NCI-H1694 treated with DMSO at 0.1 percent for 48 hours (cell line): ENCODE results near the gene FAM200C.
A peak's percentile ranks its signal among the peaks of the same experiment; 100 is the strongest.

Source experiments
- DNase-seq: peaks from one replicate; lab custom pipeline; 2025; lab: John Stamatoyannopoulos, UW

FAM200C gene

GRCh38 chr5:160419458-160420330, 19.8 kb upstream of the FAM200C start:
- no peak for DNase-seq

- peak; percentile 76 for DNase-seq
Observed at GRCh38 chr5:160418561-160419457, 19.0 kb upstream of the FAM200C start, which contains the start of gene SLU7. TSS of gene SLU7 (minus strand) at chr5:160419081. CDS start at chr5:160415294, 3,787 bp downstream.

- no peak for DNase-seq
Observed at GRCh38 chr5:160398806-160399205, 1.0 kb downstream of the FAM200C start.

DNA sequence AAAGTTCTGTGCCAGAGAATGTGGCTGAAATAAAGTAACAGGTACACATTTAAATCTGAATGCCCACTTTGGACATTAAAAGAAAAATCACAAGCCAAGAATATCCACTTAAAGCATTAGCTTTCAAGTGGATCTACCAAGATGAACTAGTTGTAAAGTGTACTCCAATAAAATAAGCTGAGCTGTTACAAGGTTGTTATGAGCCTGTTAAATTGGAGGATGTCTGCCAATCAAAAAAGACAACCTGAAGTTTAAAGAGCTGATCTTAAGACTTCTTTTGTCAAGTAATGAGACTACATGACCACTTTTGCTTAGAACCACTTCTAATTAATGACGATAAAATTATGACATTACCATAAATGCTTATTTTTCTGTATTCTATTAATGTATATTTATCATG, 2.4 kb downstream of the FAM200C start:
- DNase-seq, result no peak

GRCh38 chr5:160395111-160395510, 4.7 kb downstream of the FAM200C start:
- DNase-seq, result no peak

DNA sequence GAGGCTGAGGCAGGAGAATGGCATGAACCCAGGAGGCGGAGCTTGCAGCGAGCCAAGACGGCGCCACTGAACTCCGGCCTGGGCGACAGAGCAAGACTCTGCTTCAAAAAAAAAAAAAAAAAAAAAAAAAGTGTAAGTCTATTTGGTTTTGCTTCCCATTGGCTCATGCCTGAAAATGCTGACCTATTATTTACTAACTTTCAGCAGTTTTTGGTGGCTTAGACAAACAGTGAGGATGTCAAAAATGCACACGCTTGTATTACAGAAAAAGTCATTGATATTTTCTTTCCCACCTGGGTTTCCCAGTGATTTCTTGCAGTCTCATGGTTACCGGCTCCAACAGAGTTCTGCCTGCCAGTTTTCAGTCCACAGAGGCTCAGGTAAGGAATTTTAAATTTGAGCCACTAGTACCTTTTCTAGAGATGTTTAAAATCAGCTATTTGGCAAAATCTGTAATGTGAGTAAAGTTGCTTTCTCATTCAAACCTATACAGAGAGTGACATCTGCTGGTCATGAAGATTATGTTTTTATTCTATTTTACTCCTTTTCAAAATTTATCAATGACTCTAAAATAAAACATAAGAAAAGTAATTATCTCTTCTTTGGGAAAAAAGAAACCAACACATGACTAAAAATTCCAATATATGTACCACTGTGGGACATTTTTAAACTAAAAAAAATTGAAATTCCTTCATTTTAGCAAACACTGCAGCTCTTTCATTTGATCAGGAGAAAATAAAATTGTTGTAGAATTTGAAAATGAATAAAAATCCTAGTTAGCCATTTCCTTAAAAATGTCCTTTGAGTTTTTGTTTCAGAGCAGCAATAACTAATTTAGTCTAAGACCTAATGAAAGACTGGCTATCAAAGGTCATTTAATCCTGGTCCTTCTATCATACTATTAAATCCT, 8.8 kb downstream of the FAM200C start:
- DNase-seq, result peak; percentile 42

- DNase-seq, result no peak
Observed at GRCh38 chr5:160387445-160387844, 12.4 kb downstream of the FAM200C start.

GRCh38 chr5:160385496-160385895, 14.4 kb downstream of the FAM200C start:
- DNase-seq, result no peak

- DNase-seq, result no peak
Observed at GRCh38 chr5:160384681-160385080, 15.2 kb downstream of the FAM200C start.

DNA sequence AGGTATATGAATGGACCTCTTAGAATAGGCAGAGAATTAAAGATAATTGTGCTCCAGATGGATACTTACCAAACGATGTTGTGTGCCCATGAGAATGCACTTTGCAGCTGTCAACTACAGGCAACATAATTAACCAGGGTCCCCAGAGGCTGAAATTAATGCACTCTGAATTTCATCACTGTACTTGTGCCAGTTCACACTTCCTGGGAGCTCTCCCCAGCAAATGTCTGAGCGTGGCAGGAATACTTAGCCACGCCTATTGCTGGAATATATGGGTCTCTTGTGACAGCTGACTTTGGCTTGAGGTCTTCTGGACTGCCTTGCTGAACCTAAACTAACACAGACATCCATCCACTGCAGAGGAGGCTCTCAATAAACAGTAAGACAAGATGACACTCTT, 17.5 kb downstream of the FAM200C start:
- peak; percentile 57 for DNase-seq

DNA sequence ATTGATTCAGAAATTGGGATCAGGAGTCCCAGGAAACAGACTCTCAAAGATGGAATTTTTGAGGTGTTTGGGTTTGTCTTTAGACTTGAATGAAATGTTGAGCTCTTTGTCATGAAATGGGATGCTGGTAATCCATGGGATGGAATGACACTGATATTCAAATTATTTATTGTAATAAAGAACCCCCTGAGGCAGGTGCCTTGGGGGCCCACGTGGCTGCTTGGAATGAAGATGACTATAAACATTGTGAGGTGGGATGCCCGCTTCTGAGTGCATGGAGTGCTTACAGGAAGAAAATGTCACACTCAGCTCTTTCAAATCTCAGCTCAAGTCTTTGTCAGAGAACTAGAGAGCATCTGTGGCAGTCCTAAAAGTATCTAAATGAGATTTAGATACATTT, 19.8 kb downstream of the FAM200C start:
- no peak for DNase-seq

DNA sequence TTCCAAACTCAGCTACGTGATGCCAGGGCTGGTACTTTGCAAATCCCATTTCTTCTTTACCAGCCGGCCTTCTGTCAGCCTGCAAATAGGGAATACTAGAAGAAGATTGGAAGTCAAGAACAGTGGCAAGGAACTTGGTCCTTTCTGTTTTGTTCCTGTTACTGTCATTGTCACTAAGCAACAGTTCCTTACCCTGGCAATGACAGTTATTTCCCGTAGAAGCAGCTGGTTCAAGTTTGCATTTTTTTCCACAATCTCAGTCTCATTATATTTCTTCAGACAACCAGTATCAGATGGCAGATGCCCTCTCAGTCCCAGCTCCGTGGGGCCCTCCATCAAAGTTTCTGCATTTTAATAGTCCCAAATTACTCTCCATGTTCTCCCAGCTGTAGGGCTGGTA, 20.3 kb downstream of the FAM200C start:
- no peak for DNase-seq

DNA sequence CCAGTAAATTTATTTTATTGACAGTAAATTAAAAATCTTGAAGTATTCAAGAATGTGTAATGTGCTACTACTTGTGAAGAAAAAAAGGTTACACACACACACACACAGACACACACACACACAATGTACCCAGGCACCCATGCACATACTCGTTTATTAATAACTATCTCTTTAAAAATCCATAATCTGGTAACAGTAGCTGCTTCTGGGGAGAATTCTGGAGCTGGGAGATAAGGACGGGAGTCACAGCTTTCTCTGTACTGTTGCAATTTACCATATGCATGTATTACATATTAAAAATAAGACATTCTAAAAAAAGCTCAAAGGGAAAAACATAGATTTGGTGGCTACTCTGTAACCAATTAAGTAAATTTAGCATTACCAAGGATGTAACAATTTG, 21.5 kb downstream of the FAM200C start:
- no peak for DNase-seq

- no peak for DNase-seq
Observed at GRCh38 chr5:160377651-160378050, 22.2 kb downstream of the FAM200C start.

DNA sequence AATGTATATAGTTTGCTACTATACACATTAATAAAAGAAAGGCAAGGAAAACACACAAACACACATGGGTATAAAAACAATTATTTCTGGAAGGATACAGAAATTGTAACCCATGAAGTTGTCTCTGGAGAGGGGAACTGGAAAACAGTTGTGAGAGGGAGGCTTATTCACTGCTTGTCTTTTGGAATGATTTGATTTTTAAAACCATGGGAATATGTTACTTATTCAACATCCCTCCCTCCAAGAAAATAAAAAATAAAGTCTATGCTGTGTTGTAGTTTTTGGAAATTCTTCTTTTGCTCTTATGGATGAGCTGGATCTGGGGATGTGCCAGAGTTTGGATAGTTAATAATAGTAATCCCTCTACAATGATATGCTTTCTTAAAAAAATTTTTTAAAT, 23.4 kb downstream of the FAM200C start:
- DNase-seq, result no peak

DNA sequence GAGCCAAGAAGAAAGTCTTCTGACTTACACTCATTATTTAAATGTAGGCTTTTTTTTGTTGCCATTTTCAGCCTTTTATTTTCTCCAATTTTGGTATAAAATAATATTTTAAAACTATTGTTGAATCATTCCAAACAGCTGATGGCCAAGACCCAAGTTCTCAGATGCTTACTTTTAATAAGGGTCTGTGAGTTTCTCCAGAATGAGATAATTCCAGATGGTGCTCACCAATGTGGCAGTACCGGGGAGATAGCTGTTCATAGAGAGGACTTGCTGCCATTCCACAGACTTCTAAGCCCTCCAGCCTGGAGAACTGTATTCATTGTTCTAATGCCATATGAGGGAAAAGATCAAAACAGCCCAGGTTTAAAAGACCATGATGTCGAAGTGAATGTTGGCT, 24.2 kb downstream of the FAM200C start:
- DNase-seq, result no peak

- DNase-seq, result no peak
Observed at GRCh38 chr5:160375166-160375565, 24.7 kb downstream of the FAM200C start.

- no peak for DNase-seq
Observed at GRCh38 chr5:160371294-160371693, 28.6 kb downstream of the FAM200C start.

GRCh38 chr5:160370713-160371034, 29.2 kb downstream of the FAM200C start:
- DNase-seq, result no peak

DNA sequence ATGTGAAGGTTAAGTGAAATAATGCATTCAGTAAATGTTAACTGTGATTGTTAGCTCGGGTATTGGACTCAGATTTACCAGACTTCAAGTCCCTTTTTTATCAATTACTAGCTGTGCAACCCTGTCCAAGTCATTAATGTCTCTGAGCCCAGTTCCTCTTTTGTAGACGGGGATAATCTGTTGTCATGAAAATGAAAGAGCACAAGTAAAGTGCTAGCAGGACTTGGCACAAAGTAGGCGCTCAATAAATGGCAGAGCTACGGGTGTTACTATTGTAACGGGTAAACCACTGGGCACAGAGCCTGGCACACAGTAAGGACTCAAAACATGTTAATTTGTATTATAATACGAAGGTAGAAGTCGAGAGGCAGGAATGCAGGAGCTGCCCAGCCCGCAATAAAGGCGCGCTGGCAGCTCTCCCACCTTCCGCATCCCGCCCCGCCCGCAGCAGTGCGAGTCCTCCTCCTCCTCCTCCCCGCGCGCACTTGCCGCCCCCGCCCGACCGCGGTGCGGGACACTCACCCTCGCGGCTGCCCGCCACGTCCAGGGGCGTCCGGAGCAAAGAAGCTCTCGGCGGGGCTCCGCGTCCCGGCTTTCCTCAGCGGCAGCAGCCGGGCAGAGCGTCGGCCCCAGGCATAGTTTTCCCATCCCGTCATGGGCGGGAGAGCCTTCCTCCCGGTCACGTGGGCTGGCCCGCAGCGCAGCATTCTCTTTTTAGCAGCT, 29.7 kb downstream of the FAM200C start, which contains the start of gene C1QTNF2:
TSS of gene C1QTNF2 (minus strand) at position 637 of the 723 bp plus-strand sequence. CDS start 15,615 bp downstream, outside the sequence.
- DNase-seq, result no peak

DNA sequence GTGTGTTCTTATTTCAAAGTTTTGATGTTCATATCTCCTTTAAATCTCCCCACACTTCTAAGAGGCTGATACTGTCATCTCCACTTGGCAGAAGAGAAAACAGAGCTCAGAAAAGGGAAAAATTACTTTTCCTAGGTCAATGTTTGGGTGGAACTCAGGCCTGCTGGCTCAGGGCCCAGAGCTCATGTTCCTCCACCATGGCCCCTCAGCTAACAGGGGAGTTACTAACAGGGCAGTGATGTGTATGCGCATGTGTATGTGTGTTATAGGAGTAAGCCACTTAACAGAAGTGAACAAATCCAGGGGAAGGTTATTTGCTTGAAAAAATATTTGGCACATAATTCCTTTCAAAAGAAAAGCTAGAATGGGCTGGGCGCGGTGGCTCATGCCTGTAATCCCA, 32.0 kb downstream of the FAM200C start:
- no peak for DNase-seq
